ENCODE results near the gene ASB6.
"Not testable (repeated sequence)": the region's sequence is repeated elsewhere in the genome, so short reads cannot be mapped to it uniquely, and the experiment has no call there.

ASB6 gene

DNA sequence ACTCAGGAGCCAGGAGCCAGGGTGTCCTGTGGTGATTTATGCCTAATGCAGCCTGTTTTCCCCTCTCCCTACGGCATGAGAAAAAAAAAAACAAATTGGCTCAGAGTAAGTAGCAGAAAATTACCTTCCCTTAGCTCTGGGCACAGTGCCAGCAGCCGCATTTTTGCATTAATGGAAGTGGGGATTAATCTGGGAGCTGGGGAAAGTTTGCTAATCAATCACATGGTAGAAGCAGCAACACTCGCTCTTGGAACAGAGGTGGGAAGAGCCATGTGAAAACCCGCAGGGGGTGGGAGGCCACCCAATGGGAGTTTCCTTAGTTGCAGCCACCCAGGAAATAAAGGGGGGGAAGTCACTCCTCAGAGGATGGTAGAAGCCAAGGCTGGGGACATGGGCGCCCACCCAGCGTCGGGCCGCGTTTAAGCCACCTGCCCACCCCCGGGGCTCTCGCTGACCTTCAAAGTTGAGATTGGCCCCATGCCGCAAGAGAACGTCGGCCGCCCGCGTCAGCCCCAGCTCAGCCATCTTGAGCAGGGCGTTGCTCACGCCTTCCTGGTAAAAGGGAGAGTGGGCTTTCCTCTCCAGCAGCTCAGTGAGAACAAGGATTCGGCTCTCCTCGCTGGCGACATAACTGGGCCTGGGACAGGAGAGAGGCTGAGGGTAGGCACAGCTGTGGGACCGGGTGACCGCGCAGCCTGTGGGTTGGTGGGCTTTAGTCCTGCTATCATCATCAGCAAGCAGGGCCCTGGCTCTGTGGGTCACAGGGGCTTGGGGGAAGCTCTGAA is 1.7 kb downstream of the ASB6 start:
- H3K4me3 ChIP-seq (replicated peaks in 1 of 2; ENCODE audit: low read depth in 2 of 2, low read length in 2 of 2), result peak overlapping the region; percentile 98 to 100
- TF ChIP-seq, protein P1, sequence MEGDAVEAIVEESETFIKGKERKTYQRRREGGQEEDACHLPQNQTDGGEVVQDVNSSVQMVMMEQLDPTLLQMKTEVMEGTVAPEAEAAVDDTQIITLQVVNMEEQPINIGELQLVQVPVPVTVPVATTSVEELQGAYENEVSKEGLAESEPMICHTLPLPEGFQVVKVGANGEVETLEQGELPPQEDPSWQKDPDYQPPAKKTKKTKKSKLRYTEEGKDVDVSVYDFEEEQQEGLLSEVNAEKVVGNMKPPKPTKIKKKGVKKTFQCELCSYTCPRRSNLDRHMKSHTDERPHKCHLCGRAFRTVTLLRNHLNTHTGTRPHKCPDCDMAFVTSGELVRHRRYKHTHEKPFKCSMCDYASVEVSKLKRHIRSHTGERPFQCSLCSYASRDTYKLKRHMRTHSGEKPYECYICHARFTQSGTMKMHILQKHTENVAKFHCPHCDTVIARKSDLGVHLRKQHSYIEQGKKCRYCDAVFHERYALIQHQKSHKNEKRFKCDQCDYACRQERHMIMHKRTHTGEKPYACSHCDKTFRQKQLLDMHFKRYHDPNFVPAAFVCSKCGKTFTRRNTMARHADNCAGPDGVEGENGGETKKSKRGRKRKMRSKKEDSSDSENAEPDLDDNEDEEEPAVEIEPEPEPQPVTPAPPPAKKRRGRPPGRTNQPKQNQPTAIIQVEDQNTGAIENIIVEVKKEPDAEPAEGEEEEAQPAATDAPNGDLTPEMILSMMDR (IDR thresholded peaks at IDR 0.05; ENCODE audit: low read depth, low read length), result no peak
- DNase-seq (ENCODE audit: low read depth in 2 of 2), result peak in 1 of 2 donors; percentile 45

- no peak for DNase-seq (ENCODE audit: low read depth in 2 of 2)
- TF ChIP-seq, protein P1 (IDR thresholded peaks at IDR 0.05; ENCODE audit: low read depth, low read length), result no peak
- no peak overlapping the region for H3K4me3 ChIP-seq (replicated peaks in 1 of 2; ENCODE audit: low read depth in 2 of 2, low read length in 2 of 2)
These were observed 2.2 kb downstream of the ASB6 start for GRCh38 chr9:129639756-129640085.

DNA sequence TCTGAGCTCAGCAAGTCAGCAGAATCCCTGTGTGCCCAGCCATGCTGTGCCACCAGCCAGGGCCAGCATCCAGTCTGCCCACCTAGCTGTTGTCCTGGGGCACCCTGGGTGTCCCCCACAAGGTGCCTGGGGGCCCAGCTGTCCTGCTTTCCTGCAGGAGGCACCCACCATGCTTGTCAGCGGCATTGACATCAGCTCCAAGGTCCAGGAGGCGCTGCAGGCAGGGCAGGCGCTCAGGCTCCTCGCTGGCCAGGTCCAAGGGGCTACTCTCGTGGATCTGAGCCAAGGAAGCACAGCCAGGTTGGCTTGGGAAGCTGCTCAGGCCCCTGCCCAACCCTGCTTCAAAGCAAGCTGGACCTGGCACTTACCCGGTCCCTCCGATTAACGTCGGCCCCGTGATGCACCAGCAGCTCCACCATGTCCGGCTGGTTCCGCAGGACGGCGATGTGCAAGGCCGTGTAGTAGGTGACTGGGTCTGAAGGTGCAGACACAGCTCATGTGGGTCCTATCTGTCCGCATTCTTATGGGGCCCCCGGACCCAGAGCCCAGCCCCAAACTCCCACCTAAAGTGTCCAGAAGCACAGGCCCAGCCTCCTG is 2.8 kb downstream of the ASB6 start:
- TF ChIP-seq, protein P1 (IDR thresholded peaks at IDR 0.05; ENCODE audit: low read depth, low read length), result no peak
- no peak overlapping the region for H3K4me3 ChIP-seq (replicated peaks in 1 of 2; ENCODE audit: low read depth in 2 of 2, low read length in 2 of 2)
- no peak for DNase-seq (ENCODE audit: low read depth in 2 of 2)

GRCh38 chr9:129637673-129638439 is 4.1 kb downstream of the ASB6 start:
- no peak for DNase-seq (ENCODE audit: low read depth in 2 of 2)
- no peak overlapping the region for H3K4me3 ChIP-seq (replicated peaks in 1 of 2; ENCODE audit: low read depth in 2 of 2, low read length in 2 of 2)
- TF ChIP-seq, protein P1 (IDR thresholded peaks at IDR 0.05; ENCODE audit: low read depth, low read length), result no peak

GRCh38 chr9:129637102-129637501 is 4.8 kb downstream of the ASB6 start:
- no peak for DNase-seq (ENCODE audit: low read depth in 2 of 2)
- no peak overlapping the region for H3K4me3 ChIP-seq (replicated peaks in 1 of 2; ENCODE audit: low read depth in 2 of 2, low read length in 2 of 2)
- TF ChIP-seq, protein P1 (IDR thresholded peaks at IDR 0.05; ENCODE audit: low read depth, low read length), result no peak

DNA sequence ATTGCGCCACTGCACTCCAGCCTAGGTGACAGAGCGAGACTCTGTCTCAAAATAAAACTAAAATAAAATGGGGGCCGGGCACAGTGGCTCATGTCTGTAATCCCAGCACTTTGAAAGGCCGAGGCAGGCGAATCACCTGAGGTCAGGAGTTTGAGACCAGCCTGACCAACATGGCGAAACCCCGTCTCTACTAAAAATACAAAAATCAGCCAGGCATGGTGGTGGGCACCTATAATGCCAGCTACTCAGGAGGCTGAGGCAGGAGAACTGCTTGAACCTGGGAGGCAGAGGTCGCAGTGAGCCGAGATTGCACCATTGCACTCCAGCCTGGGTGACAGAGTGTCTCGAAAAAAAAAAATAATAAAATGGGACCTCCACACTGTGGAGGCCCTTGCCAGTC is 5.6 kb downstream of the ASB6 start:
- H3K4me3 ChIP-seq (replicated peaks in 1 of 2; ENCODE audit: low read depth in 2 of 2, low read length in 2 of 2); DNase-seq (ENCODE audit: low read depth in 2 of 2): not testable (repeated sequence)
